ENCODE data around the gene TSSK3.

DNA sequence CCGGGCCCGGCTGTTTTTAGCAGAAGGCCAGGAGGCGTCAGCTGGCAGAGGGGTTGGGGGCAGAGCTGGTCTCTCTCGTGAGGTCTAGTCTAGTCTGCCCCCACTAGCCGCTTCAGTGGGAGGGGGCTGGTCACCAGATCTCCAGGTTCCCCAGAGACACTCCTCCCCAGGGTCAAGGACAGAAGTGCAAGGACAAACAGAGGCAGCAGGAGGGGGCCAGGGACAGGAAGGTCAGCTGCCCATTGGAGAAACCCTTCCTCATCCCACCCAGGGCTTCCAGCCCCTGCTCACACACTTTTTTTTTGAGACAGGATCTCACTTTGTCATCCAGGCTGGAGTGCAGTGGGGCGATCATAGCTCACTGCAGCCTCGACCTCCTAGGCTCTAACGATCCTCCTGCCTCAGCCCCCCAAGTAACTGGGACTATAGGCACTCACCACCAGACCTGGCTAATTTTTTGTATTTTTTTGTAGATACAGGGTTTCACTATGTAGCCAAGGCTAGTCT is 10.0 kb upstream of the TSSK3 start:
- TF ChIP-seq, protein P1, sequence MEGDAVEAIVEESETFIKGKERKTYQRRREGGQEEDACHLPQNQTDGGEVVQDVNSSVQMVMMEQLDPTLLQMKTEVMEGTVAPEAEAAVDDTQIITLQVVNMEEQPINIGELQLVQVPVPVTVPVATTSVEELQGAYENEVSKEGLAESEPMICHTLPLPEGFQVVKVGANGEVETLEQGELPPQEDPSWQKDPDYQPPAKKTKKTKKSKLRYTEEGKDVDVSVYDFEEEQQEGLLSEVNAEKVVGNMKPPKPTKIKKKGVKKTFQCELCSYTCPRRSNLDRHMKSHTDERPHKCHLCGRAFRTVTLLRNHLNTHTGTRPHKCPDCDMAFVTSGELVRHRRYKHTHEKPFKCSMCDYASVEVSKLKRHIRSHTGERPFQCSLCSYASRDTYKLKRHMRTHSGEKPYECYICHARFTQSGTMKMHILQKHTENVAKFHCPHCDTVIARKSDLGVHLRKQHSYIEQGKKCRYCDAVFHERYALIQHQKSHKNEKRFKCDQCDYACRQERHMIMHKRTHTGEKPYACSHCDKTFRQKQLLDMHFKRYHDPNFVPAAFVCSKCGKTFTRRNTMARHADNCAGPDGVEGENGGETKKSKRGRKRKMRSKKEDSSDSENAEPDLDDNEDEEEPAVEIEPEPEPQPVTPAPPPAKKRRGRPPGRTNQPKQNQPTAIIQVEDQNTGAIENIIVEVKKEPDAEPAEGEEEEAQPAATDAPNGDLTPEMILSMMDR (IDR thresholded peaks at IDR 0.05) = no peak
- TF ChIP-seq POLR2A (IDR thresholded peaks at IDR 0.05) = no peak
